Activated CD8-positive, alpha-beta memory T cell treated with anti-CD3 and anti-CD28 coated beads for 36 hours (primary cell): Measurements from ENCODE around the gene BCL2L1. TPM values are rescaled to one million over a fixed set of nuclear protein-coding genes. Genes with fewer than 3 reads are reported as not detected.
"Not testable (repeated sequence)": the region's sequence is repeated elsewhere in the genome, so short reads cannot be mapped to it uniquely, and the experiment has no call there.

Experiments used
- CTCF ChIA-PET: fragments of 350-600 bp; sonication (Branson Sonifier 250); formaldehyde crosslinking; loops from one replicate; lab custom pipeline; 2021; ENCODE audit warnings: antibody characterized with exemption; lab: Charles Lee
- POLR2A ChIA-PET: fragments of 350-600 bp; sonication (Branson Sonifier 250); formaldehyde crosslinking; loops from one replicate; lab custom pipeline; 2021; ENCODE audit warnings: antibody characterized with exemption; lab: Charles Lee
- total RNA-seq, 2 experiments: library from RNA; stranded (reverse); gene quantifications; one replicate each; pipeline ENCODE4 v1.2.3, GENCODE V29; 2021

Gene BCL2L1
- total RNA-seq, 2 experiments from 2014 or later = 263 to 265 TPM

- CTCF ChIA-PET = interaction anchor here (0.8 to 1.7 kb wide), 2 partner anchors 69 to 87 kb away, joined by 4 to 11 read pairs; no protein-coding TSS in a partner anchor
- POLR2A ChIA-PET = no interaction called here
These were observed 68.1 kb downstream of the BCL2L1 start for GRCh38 chr20:31654534-31654933.

- CTCF ChIA-PET = interaction anchor here (0.8 to 1.7 kb wide), 2 partner anchors 70 to 86 kb away, joined by 4 to 11 read pairs; no protein-coding TSS in a partner anchor
- POLR2A ChIA-PET = no interaction called here
These were observed 69.1 kb downstream of the BCL2L1 start for GRCh38 chr20:31653561-31653960.

DNA sequence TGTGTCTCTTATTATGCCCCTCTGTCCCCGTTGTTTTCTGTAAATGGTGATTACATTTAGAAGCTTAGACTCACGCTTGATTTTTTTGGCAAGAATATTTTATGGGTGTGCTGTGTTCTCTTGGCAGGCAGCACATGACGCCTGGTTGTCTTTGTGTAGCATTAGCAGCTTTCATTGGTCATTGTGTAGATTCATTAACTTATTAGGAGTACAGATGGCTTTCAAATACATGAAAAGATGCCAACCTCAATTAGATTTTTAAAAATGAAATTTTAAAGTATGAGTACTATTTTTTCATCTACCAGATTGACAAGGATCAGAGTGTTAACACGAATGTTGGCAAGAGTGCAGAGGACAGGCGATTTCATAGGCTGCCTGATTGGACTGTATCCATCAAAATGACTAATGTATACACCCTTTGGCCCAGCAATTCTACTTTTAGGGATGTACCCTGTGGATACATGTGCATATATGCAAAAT is 69.7 kb downstream of the BCL2L1 start:
- ChIA-PET POLR2A (no interaction called here), CTCF (no interaction called here)

GRCh38 chr20:31648104-31648503 is 74.6 kb downstream of the BCL2L1 start:
- CTCF ChIA-PET = interaction anchor here (0.6 to 0.7 kb wide), 2 partner anchors 14 to 25 kb away, joined by 4 to 5 read pairs; no protein-coding TSS in a partner anchor
- POLR2A ChIA-PET = not testable (repeated sequence)

DNA sequence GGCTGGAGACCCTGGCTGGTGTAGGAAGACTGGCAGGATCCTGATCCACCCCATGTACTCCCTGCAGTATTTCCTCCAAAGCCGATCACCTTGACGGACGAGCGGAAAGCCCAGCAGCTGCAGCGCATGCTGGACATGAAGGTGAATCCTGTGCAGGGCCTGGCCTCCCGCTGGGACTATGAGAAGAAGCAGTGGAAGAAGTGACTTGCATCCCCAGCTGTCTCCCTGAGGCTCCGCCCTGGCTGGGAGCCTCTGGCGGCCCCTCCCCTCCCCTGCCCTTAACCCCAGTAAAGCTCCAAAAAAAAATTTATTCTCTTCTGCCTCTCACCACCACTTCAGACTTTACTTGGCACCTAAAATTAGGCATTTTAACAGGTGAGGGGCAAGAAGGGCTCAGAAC is 78.0 kb downstream of the BCL2L1 start:
- ChIA-PET POLR2A (no interaction called here), CTCF (interaction anchor here (0.6 to 2.4 kb wide), 3 partner anchors 32 to 280 kb away, joined by 3 to 7 read pairs (median 3); no protein-coding TSS in a partner anchor)

- CTCF ChIA-PET = interaction anchor here (1.0 to 1.9 kb wide), 2 partner anchors 11 to 30 kb away, joined by 3 to 4 read pairs; no protein-coding TSS in a partner anchor
- POLR2A ChIA-PET = interaction anchor here (0.7 kb wide), 1 partner anchor 18 kb away, joined by 3 read pairs; no protein-coding TSS in a partner anchor
These were observed 79.1 kb downstream of the BCL2L1 start for GRCh38 chr20:31643522-31643921.

GRCh38 chr20:31642837-31643236 is 79.8 kb downstream of the BCL2L1 start:
- POLR2A ChIA-PET = interaction anchor here (0.7 kb wide), 1 partner anchor 19 kb away, joined by 3 read pairs; no protein-coding TSS in a partner anchor
- CTCF ChIA-PET = interaction anchor here (1.9 kb wide), 1 partner anchor 10 kb away, joined by 4 read pairs; no protein-coding TSS in a partner anchor

GRCh38 chr20:31641391-31641790 is 81.3 kb downstream of the BCL2L1 start:
- POLR2A ChIA-PET = no interaction called here

GRCh38 chr20:31640259-31640658 is 82.4 kb downstream of the BCL2L1 start:
- POLR2A ChIA-PET = no interaction called here

More at GRCh38 chr20:31641391-31641790, 81.3 kb downstream of the BCL2L1 start:
- CTCF ChIA-PET = interaction anchor here (0.8 to 1.8 kb wide), 2 partner anchors 29 to 79 kb away, joined by 3 to 4 read pairs; no protein-coding TSS in a partner anchor

GRCh38 chr20:31638816-31639215 is 83.9 kb downstream of the BCL2L1 start:
- ChIA-PET POLR2A (no interaction called here), CTCF (interaction anchor here (1.5 to 2.0 kb wide), 3 partner anchors 8 to 85 kb away, joined by 4 to 5 read pairs (median 5); no protein-coding TSS in a partner anchor)

More at GRCh38 chr20:31640259-31640658, 82.4 kb downstream of the BCL2L1 start:
- CTCF ChIA-PET = interaction anchor here (0.7 to 2.0 kb wide), 3 partner anchors 11 to 84 kb away, joined by 3 to 5 read pairs (median 4); no protein-coding TSS in a partner anchor

DNA sequence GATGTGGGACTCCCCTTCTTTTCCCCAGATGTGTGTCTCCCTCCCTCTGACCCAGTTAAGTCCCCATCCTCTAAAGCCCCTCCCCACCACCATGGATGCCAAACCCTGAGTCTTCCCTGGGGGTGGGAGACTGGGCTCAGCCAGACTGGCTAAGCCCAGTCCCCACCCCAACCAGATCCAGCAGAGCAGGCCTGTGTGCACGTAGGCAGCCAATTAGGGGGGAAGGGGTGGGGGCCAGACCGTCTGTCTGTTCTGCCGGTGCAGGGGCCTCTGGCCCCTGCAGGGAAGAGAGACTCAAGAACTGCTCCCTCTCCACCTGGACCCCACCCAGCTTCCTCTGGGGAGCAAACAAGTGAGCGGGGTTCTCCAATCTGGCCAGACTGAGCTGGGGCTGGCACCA is 84.4 kb downstream of the BCL2L1 start:
- ChIA-PET POLR2A (no interaction called here), CTCF (interaction anchor here (1.5 to 2.0 kb wide), 3 partner anchors 7 to 86 kb away, joined by 4 to 5 read pairs (median 5); no protein-coding TSS in a partner anchor)

GRCh38 chr20:31637660-31638059 is 85.0 kb downstream of the BCL2L1 start, which contains the start of gene COX4I2:
Gene COX4I2, plus strand, starts transcription at chr20:31637912. Its CDS starts 1,106 bp downstream, at chr20:31639018.
- ChIA-PET POLR2A (no interaction called here), CTCF (no interaction called here)

GRCh38 chr20:31633339-31633914 is 89.2 kb downstream of the BCL2L1 start:
- ChIA-PET CTCF (interaction anchor here (0.6 to 3.2 kb wide), 16 partner anchors 8 to 94 kb away, joined by 3 to 19 read pairs (median 4); partner anchors contain the start of gene BCL2L1), POLR2A (interaction anchor here (2.0 kb wide), 1 partner anchor 90 kb away, joined by 7 read pairs; the partner anchor contains the start of gene BCL2L1)

DNA sequence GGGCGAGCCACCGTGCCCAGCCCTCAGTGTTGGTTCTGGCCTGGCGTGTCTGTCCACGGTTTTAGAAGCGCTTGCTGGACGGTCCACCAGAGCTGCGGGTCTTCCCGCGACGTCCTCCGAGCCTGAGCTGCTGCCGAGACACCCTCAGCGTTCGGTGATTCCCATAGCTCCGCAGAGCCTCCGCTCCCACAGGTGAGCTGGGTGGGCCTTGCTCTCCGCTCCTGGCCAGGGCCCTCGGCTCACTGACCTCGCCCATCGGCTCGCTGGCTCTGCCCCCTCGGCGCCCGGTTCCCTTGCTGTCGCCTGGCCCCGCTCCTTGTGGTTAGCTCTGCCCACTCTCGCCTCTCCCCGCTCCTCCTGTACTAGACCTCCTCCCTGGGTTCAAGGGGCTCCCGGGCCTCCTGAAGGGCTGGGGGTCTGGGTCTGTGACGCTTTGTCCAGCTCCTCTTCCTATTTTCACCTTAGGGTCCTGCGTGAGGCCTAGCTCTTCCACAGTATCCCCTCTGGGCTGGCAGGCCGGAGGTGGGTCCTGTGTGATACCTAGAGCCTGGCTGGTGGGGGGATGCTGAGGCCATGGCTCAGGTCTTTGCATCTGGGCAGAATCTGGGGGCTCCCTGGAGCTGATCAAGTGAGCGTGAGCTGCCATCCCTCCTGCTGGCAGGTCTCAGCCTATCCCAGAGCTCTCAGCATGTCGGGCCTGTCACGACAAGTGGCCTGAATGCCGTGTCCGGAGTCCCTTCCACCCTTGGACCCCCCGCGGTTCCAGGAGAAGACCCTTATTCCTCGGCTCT is 89.9 kb downstream of the BCL2L1 start:
- ChIA-PET CTCF (interaction anchor here (0.7 to 3.2 kb wide), 7 partner anchors 10 to 91 kb away, joined by 3 to 18 read pairs (median 4); partner anchors contain the start of gene BCL2L1), POLR2A (no interaction called here)

DNA sequence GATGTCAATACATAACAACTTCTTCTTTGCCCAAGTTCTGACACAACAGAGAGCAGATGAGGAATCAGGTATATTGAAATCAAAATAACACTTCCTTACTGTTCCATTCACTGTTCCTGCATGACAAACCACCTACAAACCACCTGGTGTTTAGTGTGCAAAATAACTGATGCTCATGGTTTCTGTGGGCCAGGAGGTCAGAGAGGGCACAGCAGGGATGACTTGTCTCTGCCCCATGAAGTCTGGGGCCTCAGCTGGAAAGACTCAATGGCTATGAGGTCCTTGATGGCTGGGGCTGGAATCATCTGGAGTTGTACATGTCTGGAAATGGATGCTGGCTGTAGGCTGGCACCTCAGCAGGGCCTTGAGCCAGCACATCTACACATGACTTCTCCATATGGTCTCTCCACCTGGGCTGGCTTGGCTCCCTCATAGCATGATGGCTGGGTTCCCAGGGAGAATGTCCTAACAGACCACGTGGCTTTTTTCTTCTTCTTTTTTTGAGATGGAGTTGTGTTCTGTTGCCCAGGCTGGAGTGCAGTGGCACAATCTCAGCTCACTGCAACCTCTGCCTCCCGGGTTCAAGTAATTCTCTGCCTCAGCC is 92.4 kb downstream of the BCL2L1 start:
- CTCF ChIA-PET = interaction anchor here (0.8 to 1.9 kb wide), 3 partner anchors 9 to 31 kb away, joined by 3 to 5 read pairs (median 5); no protein-coding TSS in a partner anchor
- POLR2A ChIA-PET = interaction anchor here (0.6 kb wide), 1 partner anchor 46 kb away, joined by 5 read pairs; no protein-coding TSS in a partner anchor

DNA sequence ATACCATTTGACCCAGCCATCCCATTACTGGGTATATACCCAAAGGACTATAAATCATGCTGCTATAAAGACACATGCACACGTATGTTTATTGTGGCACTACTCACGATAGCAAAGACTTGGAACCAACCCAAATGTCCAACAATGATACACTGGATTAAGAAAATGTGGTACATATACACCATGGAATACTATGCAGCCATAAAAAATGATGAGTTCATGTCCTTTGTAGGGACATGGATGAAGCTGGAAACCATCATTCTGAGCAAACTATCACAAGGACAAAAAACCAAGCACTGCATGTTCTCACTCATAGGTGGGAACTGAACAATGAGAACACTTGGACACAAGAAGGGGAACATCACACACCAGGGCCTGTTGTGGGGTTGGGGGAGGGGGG is 94.6 kb downstream of the BCL2L1 start:
- POLR2A ChIA-PET, CTCF ChIA-PET: not testable (repeated sequence)

DNA sequence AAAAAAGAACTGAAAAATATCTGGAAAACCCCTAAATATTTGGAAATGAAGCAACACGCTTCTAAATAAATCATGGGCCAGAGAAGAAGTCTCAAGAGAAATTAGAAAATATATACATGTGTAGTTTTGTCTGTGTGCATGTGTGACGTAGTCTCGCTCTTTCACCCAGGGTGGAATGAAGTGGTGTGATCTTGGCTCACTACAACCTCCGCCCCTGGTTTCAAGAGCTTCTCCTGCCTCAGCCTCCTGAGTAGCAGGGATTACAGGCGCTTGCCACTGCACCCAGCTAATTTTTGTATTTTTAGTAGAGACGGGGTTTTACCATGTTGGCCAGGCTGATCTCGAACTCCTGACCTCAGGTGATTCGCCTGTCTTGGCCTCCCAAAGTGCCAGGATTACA is 96.1 kb downstream of the BCL2L1 start:
- POLR2A ChIA-PET = interaction anchor here (0.6 kb wide), 1 partner anchor 54 kb away, joined by 6 read pairs; no protein-coding TSS in a partner anchor
- CTCF ChIA-PET = not testable (repeated sequence)

GRCh38 chr20:31623123-31623505 is 99.6 kb downstream of the BCL2L1 start:
- POLR2A ChIA-PET, CTCF ChIA-PET: not testable (repeated sequence)
